A673 (cell line): Measurements from ENCODE around the gene ZP3.

Source experiments
- EZH2 ChIP-seq: fragments of 200-600 bp; sonication (generic); IDR thresholded peaks from 2 replicates; pipeline ENCODE4 v1.6.1; 2017; ENCODE audit warnings: borderline replicate concordance, low read depth, mild to moderate bottlenecking, mixed read lengths, antibody characterized with exemption, low read length; ENCODE audit not compliant: poor library complexity, severe bottlenecking
- TF ChIP-seq, protein P1 (sequence below): fragments of 300-800, 200-600 bp; sonication (generic); conservative IDR thresholded peaks from 2 replicates; pipeline ENCODE4 v1.5.1; 2017; ENCODE audit warnings: low read depth, mild to moderate bottlenecking, antibody characterized with exemption, low read length, moderate library complexity, mixed read lengths

- TF ChIP-seq, protein P1, sequence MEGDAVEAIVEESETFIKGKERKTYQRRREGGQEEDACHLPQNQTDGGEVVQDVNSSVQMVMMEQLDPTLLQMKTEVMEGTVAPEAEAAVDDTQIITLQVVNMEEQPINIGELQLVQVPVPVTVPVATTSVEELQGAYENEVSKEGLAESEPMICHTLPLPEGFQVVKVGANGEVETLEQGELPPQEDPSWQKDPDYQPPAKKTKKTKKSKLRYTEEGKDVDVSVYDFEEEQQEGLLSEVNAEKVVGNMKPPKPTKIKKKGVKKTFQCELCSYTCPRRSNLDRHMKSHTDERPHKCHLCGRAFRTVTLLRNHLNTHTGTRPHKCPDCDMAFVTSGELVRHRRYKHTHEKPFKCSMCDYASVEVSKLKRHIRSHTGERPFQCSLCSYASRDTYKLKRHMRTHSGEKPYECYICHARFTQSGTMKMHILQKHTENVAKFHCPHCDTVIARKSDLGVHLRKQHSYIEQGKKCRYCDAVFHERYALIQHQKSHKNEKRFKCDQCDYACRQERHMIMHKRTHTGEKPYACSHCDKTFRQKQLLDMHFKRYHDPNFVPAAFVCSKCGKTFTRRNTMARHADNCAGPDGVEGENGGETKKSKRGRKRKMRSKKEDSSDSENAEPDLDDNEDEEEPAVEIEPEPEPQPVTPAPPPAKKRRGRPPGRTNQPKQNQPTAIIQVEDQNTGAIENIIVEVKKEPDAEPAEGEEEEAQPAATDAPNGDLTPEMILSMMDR, result no peak
- TF ChIP-seq EZH2, result no peak
Observed at GRCh38 chr7:76392531-76393115, 32.1 kb upstream of the ZP3 start.
